Measurements from ENCODE around the gene DTNA. TPM values are rescaled to one million over a fixed set of nuclear protein-coding genes. Genes with fewer than 3 reads are reported as not detected.
"Not testable (repeated sequence)": the region's sequence is repeated elsewhere in the genome, so short reads cannot be mapped to it uniquely, and the experiment has no call there.

Gene DTNA
- total RNA-seq, 1 experiment from 2014 or later, result not detected

DNA sequence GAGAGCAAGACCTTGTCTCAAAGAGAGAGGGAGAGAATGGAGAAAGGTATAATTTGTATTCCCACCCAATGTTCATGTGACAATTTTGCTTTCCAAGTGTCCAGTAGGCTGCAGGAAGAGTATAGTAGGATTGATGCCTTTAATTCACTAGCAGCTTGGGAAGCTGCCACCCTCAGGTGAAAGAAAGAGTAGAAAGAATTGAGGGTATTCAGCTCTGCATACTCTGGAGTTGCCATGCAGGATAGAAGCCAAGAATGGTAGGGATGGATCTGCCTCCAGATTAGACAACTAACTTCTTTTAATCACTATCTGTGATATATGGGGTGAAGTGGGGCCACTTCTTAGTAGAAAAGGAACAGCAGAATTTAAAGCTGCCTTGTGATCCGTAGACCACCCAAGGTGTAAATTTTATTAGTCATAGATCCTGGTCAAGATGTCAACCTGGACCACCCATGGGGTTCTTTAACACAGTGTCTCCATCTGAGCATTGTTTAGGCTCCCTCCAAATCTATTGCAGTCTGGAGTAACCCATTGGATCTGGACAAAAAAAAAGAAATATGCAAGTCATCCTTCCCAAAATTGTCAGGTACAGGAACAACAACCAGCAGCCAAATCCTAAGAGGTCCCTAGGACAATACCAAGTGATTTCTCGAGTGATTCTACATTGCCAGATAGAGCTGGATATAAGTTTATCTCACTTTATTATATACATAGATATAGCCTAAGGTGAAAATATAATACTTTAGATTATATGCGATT is 33.1 kb upstream of the DTNA start:
- no peaks in the 10 kb centered on the region for H3K4me1 Mint-ChIP-seq (ENCODE audit: insufficient read depth, unreplicated experiment)
- CTCF ChIA-PET, result interaction anchor here (0.6 to 8.4 kb wide), 3 partner anchors 16 to 521 kb away, joined by 3 to 61 read pairs (median 3); no protein-coding TSS in a partner anchor
- no TSS peak for BruUV-seq (replicated peaks)
- no peak overlapping the region for H3K4me3 Mint-ChIP-seq (ENCODE audit: unreplicated experiment)
- intact Hi-C loops (cut with micrococcal nuclease), result no loop called here
- no peaks in the 10 kb centered on the region for H3K27me3 Mint-ChIP-seq (ENCODE audit: insufficient read depth, unreplicated experiment)
- H3K27ac Mint-ChIP-seq (ENCODE audit: low read depth, unreplicated experiment), result no peak overlapping the region
- POLR2A ChIA-PET, result interaction anchor here (0.6 kb wide), 1 partner anchor 104 kb away, joined by 3 read pairs; no protein-coding TSS in a partner anchor
- no peaks in the 10 kb centered on the region for H3K9me3 Mint-ChIP-seq (ENCODE audit: unreplicated experiment)
- no peaks in the 10 kb centered on the region for H3K36me3 Mint-ChIP-seq (ENCODE audit: insufficient read depth, unreplicated experiment)
- no peak for DNase-seq (ENCODE audit: unreplicated experiment)
- TF ChIP-seq CTCF (IDR thresholded peaks at IDR 0.05; ENCODE audit: unreplicated experiment), result no peak

DNA sequence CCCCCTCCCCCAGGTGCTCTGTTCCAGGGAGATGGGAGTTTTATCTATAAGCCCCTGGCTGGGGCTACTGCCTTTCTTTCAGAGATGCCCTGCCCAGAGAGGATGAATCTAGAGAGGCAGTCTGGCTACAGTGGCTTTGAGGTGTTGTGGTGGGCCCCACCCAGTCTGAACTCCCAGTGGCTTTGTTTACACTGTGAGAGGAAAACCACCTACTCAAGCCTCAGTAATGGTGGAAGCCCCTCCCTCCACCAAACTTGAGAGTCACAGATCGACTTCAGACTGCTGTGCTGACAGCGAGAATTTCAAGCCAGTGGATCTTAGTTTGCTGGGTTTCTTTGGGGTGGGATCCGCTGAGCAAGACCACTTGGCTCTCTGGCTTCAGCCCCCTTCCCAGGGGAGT is 20.3 kb upstream of the DTNA start:
- CTCF ChIA-PET, result interaction anchor here (1.5 kb wide), 1 partner anchor 28 kb away, joined by 7 read pairs; no protein-coding TSS in a partner anchor
- DNase-seq (ENCODE audit: unreplicated experiment); H3K27ac Mint-ChIP-seq (ENCODE audit: low read depth, unreplicated experiment); H3K27me3 Mint-ChIP-seq (ENCODE audit: insufficient read depth, unreplicated experiment); H3K4me3 Mint-ChIP-seq (ENCODE audit: unreplicated experiment); H3K9me3 Mint-ChIP-seq (ENCODE audit: unreplicated experiment); H3K4me1 Mint-ChIP-seq (ENCODE audit: insufficient read depth, unreplicated experiment); POLR2A ChIA-PET; BruUV-seq (replicated peaks); intact Hi-C loops (cut with micrococcal nuclease); H3K36me3 Mint-ChIP-seq (ENCODE audit: insufficient read depth, unreplicated experiment): not testable (repeated sequence)

DNA sequence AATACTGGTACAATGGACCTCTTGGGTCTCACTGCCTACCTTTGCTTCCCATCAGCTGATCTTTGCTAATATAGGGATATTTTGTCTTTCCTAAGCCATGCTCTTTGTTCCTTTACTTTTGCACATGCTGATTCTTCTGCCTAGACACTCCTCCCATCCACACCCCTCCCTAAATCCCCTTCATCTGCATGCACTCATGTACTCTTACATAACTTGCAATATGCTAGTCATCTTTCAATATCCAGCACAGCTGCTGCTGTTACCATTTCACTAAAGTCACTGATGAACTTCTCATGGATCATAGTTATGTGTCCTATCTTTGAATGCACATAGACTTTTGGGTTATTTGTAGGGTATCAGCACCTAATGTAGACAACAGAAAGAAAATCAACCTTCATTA is 18.5 kb upstream of the DTNA start:
- ChIA-PET CTCF (interaction anchor here (1.3 kb wide), 1 partner anchor 16 kb away, joined by 3 read pairs; no protein-coding TSS in a partner anchor), POLR2A (no interaction called here)
- no TSS peak for BruUV-seq (replicated peaks)

GRCh38 chr18:34694591-34695165 is 15.4 kb upstream of the DTNA start:
- Mint-ChIP-seq H3K27ac (ENCODE audit: low read depth, unreplicated experiment) (no peak overlapping the region), H3K36me3 (ENCODE audit: insufficient read depth, unreplicated experiment) (no peaks in the 10 kb centered on the region), H3K27me3 (ENCODE audit: insufficient read depth, unreplicated experiment) (no peaks in the 10 kb centered on the region), H3K9me3 (ENCODE audit: unreplicated experiment) (no peaks in the 10 kb centered on the region), H3K4me3 (ENCODE audit: unreplicated experiment) (no peak overlapping the region), H3K4me1 (ENCODE audit: insufficient read depth, unreplicated experiment) (peaks cover 10% of the 10 kb centered on the region)
- no TSS peak for BruUV-seq (replicated peaks)
- intact Hi-C loops (cut with micrococcal nuclease), result no loop called here
- TF ChIP-seq CTCF (IDR thresholded peaks at IDR 0.05; ENCODE audit: unreplicated experiment), result no peak
- DNase-seq (ENCODE audit: unreplicated experiment), result no peak
- POLR2A ChIA-PET, result interaction anchor here (0.6 kb wide), 1 partner anchor 11 kb away, joined by 3 read pairs; no protein-coding TSS in a partner anchor
- CTCF ChIA-PET, result interaction anchor here (0.6 to 1.2 kb wide), 2 partner anchors 34 kb away, joined by 3 to 4 read pairs; no protein-coding TSS in a partner anchor

More for the DNA sequence above, 18.5 kb upstream of the DTNA start:
- H3K27ac Mint-ChIP-seq (ENCODE audit: low read depth, unreplicated experiment), result no peak overlapping the region
- H3K4me1 Mint-ChIP-seq (ENCODE audit: insufficient read depth, unreplicated experiment), result no peaks in the 10 kb centered on the region
- intact Hi-C loops (cut with micrococcal nuclease), result no loop called here
- no peaks in the 10 kb centered on the region for H3K27me3 Mint-ChIP-seq (ENCODE audit: insufficient read depth, unreplicated experiment)
- H3K9me3 Mint-ChIP-seq (ENCODE audit: unreplicated experiment), result no peaks in the 10 kb centered on the region
- DNase-seq (ENCODE audit: unreplicated experiment), result no peak
- no peaks in the 10 kb centered on the region for H3K36me3 Mint-ChIP-seq (ENCODE audit: insufficient read depth, unreplicated experiment)
- no peak for TF ChIP-seq CTCF (IDR thresholded peaks at IDR 0.05; ENCODE audit: unreplicated experiment)
- H3K4me3 Mint-ChIP-seq (ENCODE audit: unreplicated experiment), result no peak overlapping the region
